ENCODE results near the gene KLHDC8B. TPM values are rescaled to one million over a fixed set of nuclear protein-coding genes. Genes with fewer than 3 reads are reported as not detected.
A peak's percentile ranks its signal among the peaks of the same experiment; 100 is the strongest.

Gene KLHDC8B
- total RNA-seq, 1 experiment from 2014 or later = 7.4 TPM

DNA sequence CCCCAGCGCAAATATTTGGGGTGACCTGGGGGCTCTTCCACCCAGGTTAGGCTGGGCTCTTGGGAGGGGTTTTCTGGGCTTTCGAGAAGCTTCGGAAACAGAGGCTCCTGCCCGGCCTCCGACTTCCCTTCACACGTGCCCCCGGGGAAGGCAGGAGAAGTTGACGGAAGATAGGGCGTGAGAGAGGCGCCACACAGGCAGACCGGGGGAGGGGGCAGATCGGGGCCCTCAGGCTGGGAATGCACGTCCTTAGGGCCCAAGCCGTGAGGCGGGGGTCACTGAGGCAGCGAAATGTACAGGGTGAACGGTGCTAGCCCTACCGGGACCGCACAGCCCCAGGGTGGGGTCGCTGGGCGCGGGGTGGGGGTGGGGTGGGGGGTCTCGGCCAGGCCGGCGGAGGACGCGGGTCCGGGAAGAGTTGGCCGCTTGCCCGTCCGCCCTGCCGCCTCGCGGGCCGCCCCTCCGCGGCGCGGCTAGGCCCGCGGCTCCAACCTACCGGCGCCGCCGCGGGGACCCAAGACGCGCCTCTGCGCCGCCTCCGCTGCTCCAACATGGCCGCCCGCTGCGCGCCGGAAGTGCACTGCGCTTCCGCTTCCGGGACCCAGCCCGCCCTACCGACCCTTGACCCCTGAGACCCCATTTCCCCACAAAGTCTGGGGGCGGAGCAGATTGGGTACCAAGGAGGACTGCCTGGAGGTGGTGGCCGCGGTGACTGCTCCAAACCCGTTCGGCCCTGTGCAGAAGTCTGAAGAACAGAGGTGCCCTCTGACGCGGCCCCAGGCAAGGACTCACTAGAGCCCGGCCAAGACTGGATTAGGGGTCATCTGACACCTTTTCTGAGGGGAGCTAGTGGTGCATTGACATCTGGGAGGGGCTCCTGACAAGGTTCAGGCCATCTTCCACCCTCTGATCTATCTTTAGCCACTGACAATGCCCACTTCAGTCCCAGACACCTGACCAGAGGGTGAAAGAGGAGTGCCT lies 5.3 kb upstream of the KLHDC8B start, which contains the start of gene CCDC71:
Gene CCDC71, minus strand, starts transcription at position 561 of the 981 bp plus-strand sequence. CDS start 2,123 bp downstream, outside the sequence.
- Mint-ChIP-seq H3K4me3 (ENCODE audit: unreplicated experiment) (peak within 1 kb of the TSS; percentile 86), H3K27me3 (ENCODE audit: insufficient read depth, unreplicated experiment) (no peaks in the 10 kb centered on the region), H3K36me3 (ENCODE audit: insufficient read depth, unreplicated experiment) (peaks cover 20% of the 10 kb centered on the region), H3K9me3 (ENCODE audit: unreplicated experiment) (no peaks in the 10 kb centered on the region), H3K4me1 (ENCODE audit: low read depth, unreplicated experiment) (peaks cover 17% of the 10 kb centered on the region), H3K27ac (ENCODE audit: unreplicated experiment) (peak within 1 kb of the TSS; percentile 90)
- Histone ChIP-seq H3K36me3 (ENCODE audit: control insufficient read depth, insufficient read depth, low read length) (0 out of 2 replicates have a peak, but pooled peaks cover 2% of the 10 kb centered on the region), H3K27me3 (replicated peaks; ENCODE audit: control insufficient read depth, insufficient read depth, low read length) (no peaks in the 10 kb centered on the region), H3K4me1 (peaks cover 12% of the 10 kb centered on the region), H3K4me3 (ENCODE audit: low read depth, low read length) (peak within 1 kb of the TSS; percentile 92), H3K9me3 (peaks cover 8% of the 10 kb centered on the region)
- no TSS peak for BruUV-seq (replicated peaks)
- no peak for TF ChIP-seq CTCF (IDR thresholded peaks at IDR 0.05; ENCODE audit: insufficient read depth in 1 of 2, low read depth in 1 of 2, low read length in 1 of 2, severe bottlenecking in 1 of 2, unreplicated experiment in 1 of 2)
- peak; percentile 74 to 77 for DNase-seq
- intact Hi-C loops (cut with micrococcal nuclease; ENCODE audit: unreplicated experiment) = no loop called here
- POLR2A ChIA-PET = no interaction called here
- CTCF ChIA-PET = interaction anchor here (0.6 kb wide), 1 partner anchor 349 kb away, joined by 5 read pairs; no protein-coding TSS in a partner anchor

DNA sequence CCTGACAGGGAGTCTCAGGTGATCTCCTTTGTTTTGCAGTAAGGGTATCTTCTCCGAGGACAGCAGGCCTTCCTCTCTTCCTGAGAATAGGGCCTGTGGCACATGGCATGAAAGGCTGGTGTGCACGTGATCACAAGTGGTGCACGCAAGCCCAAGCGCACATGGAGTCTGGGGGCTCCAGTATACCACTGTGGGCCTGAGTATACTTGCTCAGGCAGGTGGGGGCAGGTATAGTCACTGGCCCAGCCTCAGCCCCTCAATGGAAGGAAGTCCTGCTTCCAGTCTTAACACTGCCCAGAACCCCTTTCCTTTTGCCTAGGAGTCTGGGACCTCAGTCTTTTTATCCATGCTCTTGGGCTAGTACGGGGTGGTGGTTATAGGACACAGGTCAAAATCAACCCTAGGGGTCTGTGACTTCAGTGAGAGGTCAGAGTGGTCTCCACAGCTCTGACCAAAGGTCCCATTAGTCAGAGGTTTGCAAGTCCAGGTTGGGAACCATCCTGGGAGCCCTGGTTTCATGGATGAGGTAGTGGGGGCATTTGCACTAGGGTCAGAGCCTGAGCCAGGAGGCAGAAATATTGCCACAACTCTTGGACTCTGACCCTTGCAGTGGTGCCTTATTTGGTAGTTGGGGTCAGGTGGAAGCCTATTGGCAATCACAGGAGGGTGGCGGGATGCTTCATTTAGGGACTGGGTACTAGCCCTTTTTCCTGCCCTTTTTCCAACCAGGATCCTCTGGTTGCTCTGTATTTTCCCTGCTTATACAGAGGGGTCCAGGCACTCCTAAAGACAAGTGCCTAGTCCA lies 4.4 kb upstream of the KLHDC8B start:
- Mint-ChIP-seq H3K4me1 (ENCODE audit: low read depth, unreplicated experiment) (peaks cover 17% of the 10 kb centered on the region), H3K36me3 (ENCODE audit: insufficient read depth, unreplicated experiment) (peaks cover 20% of the 10 kb centered on the region), H3K27me3 (ENCODE audit: insufficient read depth, unreplicated experiment) (no peaks in the 10 kb centered on the region), H3K4me3 (ENCODE audit: unreplicated experiment) (peak overlapping the region; percentile 86), H3K9me3 (ENCODE audit: unreplicated experiment) (no peaks in the 10 kb centered on the region), H3K27ac (ENCODE audit: unreplicated experiment) (peak overlapping the region; percentile 90)
- DNase-seq = no peak
- BruUV-seq (replicated peaks) = no TSS peak
- Histone ChIP-seq H3K4me3 (ENCODE audit: low read depth, low read length) (no peak overlapping the region; the same call in 1 of the 2 replicates), H3K27me3 (replicated peaks; ENCODE audit: control insufficient read depth, insufficient read depth, low read length) (no peaks in the 10 kb centered on the region), H3K9me3 (peaks cover 8% of the 10 kb centered on the region), H3K36me3 (ENCODE audit: control insufficient read depth, insufficient read depth, low read length) (0 out of 2 replicates have a peak, but pooled peaks cover 2% of the 10 kb centered on the region), H3K4me1 (peaks cover 12% of the 10 kb centered on the region)
- TF ChIP-seq CTCF (IDR thresholded peaks at IDR 0.05; ENCODE audit: insufficient read depth in 1 of 2, low read depth in 1 of 2, low read length in 1 of 2, severe bottlenecking in 1 of 2, unreplicated experiment in 1 of 2) = no peak
- CTCF ChIA-PET = no interaction called here
- POLR2A ChIA-PET = no interaction called here
- intact Hi-C loops (cut with micrococcal nuclease; ENCODE audit: unreplicated experiment) = no loop called here

- peak overlapping the region; percentile 63 for H3K27ac Mint-ChIP-seq (ENCODE audit: unreplicated experiment)
- no peaks in the 10 kb centered on the region for H3K27me3 ChIP-seq (replicated peaks; ENCODE audit: control insufficient read depth, insufficient read depth, low read length)
- peaks cover 7% of the 10 kb centered on the region for H3K4me1 Mint-ChIP-seq (ENCODE audit: low read depth, unreplicated experiment)
- peak overlapping the region; percentile 70 for H3K4me3 ChIP-seq (ENCODE audit: low read depth, low read length)
- H3K36me3 Mint-ChIP-seq (ENCODE audit: insufficient read depth, unreplicated experiment) = peaks cover 7% of the 10 kb centered on the region
- H3K4me3 Mint-ChIP-seq (ENCODE audit: unreplicated experiment) = peak overlapping the region; percentile 88
- H3K36me3 ChIP-seq (ENCODE audit: control insufficient read depth, insufficient read depth, low read length) = no peaks in the 10 kb centered on the region
- ChIA-PET POLR2A (no interaction called here), CTCF (interaction anchor here (0.6 to 1.2 kb wide), 4 partner anchors 170 to 369 kb away, joined by 3 to 8 read pairs (median 3); partner anchors contain the start of gene USP4)
- no peak for DNase-seq
- no peak for TF ChIP-seq CTCF (IDR thresholded peaks at IDR 0.05; ENCODE audit: insufficient read depth in 1 of 2, low read depth in 1 of 2, low read length in 1 of 2, severe bottlenecking in 1 of 2, unreplicated experiment in 1 of 2)
- intact Hi-C loops (cut with micrococcal nuclease; ENCODE audit: unreplicated experiment) = loop anchor here (10.0 kb wide), 1 partner anchor 84 kb away; no protein-coding TSS in a partner anchor
- H3K4me1 ChIP-seq = peaks cover 12% of the 10 kb centered on the region
- no peaks in the 10 kb centered on the region for H3K9me3 Mint-ChIP-seq (ENCODE audit: unreplicated experiment)
- no peaks in the 10 kb centered on the region for H3K27me3 Mint-ChIP-seq (ENCODE audit: insufficient read depth, unreplicated experiment)
- peaks cover 8% of the 10 kb centered on the region for H3K9me3 ChIP-seq
- no TSS peak for BruUV-seq (replicated peaks)
Observed at GRCh38 chr3:49170744-49171118, 667 bp upstream of the KLHDC8B start.

Measured in Caco-2 (cell line).